Measurements from ENCODE around the gene TBX5.

Gene TBX5

GRCh38 chr12:114441545-114441944, 35.6 kb upstream of the TBX5 start:
- no peak overlapping the region for H3K4me3 Mint-ChIP-seq
- no peaks in the 10 kb centered on the region for H3K36me3 Mint-ChIP-seq (ENCODE audit: insufficient read depth)
- H3K4me1 Mint-ChIP-seq = no peaks in the 10 kb centered on the region
- no peak overlapping the region for H3K27ac Mint-ChIP-seq (ENCODE audit: low read depth)
- H3K27me3 Mint-ChIP-seq = peaks cover 93% of the 10 kb centered on the region
- DNase-seq (ENCODE audit: low spot score in 2 of 2) = no peak
- H3K9me3 Mint-ChIP-seq = no peaks in the 10 kb centered on the region
- ATAC-seq (replicated peaks; ENCODE audit: extremely low read depth, poor library complexity, severe bottlenecking) = no peak

- Mint-ChIP-seq H3K4me1 (no peaks in the 10 kb centered on the region), H3K27ac (ENCODE audit: low read depth) (no peak overlapping the region), H3K9me3 (no peaks in the 10 kb centered on the region), H3K27me3 (peaks cover 93% of the 10 kb centered on the region), H3K4me3 (no peak overlapping the region), H3K36me3 (ENCODE audit: insufficient read depth) (no peaks in the 10 kb centered on the region)
- DNase-seq (ENCODE audit: low spot score in 2 of 2) (no peak), ATAC-seq (replicated peaks; ENCODE audit: extremely low read depth, poor library complexity, severe bottlenecking) (no peak)
Measured at GRCh38 chr12:114441039-114441383, 35.1 kb upstream of the TBX5 start.

- H3K4me3 Mint-ChIP-seq = no peak overlapping the region
- no peak overlapping the region for H3K27ac Mint-ChIP-seq (ENCODE audit: low read depth)
- H3K9me3 Mint-ChIP-seq = no peaks in the 10 kb centered on the region
- H3K27me3 Mint-ChIP-seq = peaks cover 90% of the 10 kb centered on the region
- H3K4me1 Mint-ChIP-seq = no peaks in the 10 kb centered on the region
- DNase-seq (ENCODE audit: low spot score in 2 of 2) (no peak), ATAC-seq (replicated peaks; ENCODE audit: extremely low read depth, poor library complexity, severe bottlenecking) (no peak)
- no peaks in the 10 kb centered on the region for H3K36me3 Mint-ChIP-seq (ENCODE audit: insufficient read depth)
Measured at GRCh38 chr12:114440270-114441038, 34.5 kb upstream of the TBX5 start.

- ATAC-seq (replicated peaks; ENCODE audit: extremely low read depth, poor library complexity, severe bottlenecking) = no peak
- peaks cover 84% of the 10 kb centered on the region for H3K27me3 Mint-ChIP-seq
- no peak overlapping the region for H3K4me3 Mint-ChIP-seq
- no peaks in the 10 kb centered on the region for H3K9me3 Mint-ChIP-seq
- no peaks in the 10 kb centered on the region for H3K4me1 Mint-ChIP-seq
- DNase-seq (ENCODE audit: low spot score in 2 of 2) = no peak
- H3K27ac Mint-ChIP-seq (ENCODE audit: low read depth) = no peak overlapping the region
- no peaks in the 10 kb centered on the region for H3K36me3 Mint-ChIP-seq (ENCODE audit: insufficient read depth)
Measured at GRCh38 chr12:114439817-114440216, 33.9 kb upstream of the TBX5 start.

GRCh38 chr12:114439261-114439683, 33.3 kb upstream of the TBX5 start:
- no peaks in the 10 kb centered on the region for H3K9me3 Mint-ChIP-seq
- H3K27me3 Mint-ChIP-seq = peaks cover 84% of the 10 kb centered on the region
- ATAC-seq (replicated peaks; ENCODE audit: extremely low read depth, poor library complexity, severe bottlenecking) (no peak), DNase-seq (ENCODE audit: low spot score in 2 of 2) (no peak)
- H3K27ac Mint-ChIP-seq (ENCODE audit: low read depth) = no peak overlapping the region
- no peaks in the 10 kb centered on the region for H3K4me1 Mint-ChIP-seq
- H3K36me3 Mint-ChIP-seq (ENCODE audit: insufficient read depth) = no peaks in the 10 kb centered on the region
- no peak overlapping the region for H3K4me3 Mint-ChIP-seq

GRCh38 chr12:114438635-114439256, 32.8 kb upstream of the TBX5 start:
- Mint-ChIP-seq H3K9me3 (no peaks in the 10 kb centered on the region), H3K36me3 (ENCODE audit: insufficient read depth) (no peaks in the 10 kb centered on the region), H3K27ac (ENCODE audit: low read depth) (no peak overlapping the region), H3K4me1 (no peaks in the 10 kb centered on the region), H3K4me3 (no peak overlapping the region), H3K27me3 (peaks cover 84% of the 10 kb centered on the region)
- ATAC-seq (replicated peaks; ENCODE audit: extremely low read depth, poor library complexity, severe bottlenecking) (no peak), DNase-seq (ENCODE audit: low spot score in 2 of 2) (no peak)

- peaks cover 5% of the 10 kb centered on the region for H3K9me3 Mint-ChIP-seq
- no peak for ATAC-seq (replicated peaks; ENCODE audit: extremely low read depth, poor library complexity, severe bottlenecking)
- H3K27ac Mint-ChIP-seq (ENCODE audit: low read depth) = no peak overlapping the region
- H3K27me3 Mint-ChIP-seq = peaks cover 40% of the 10 kb centered on the region
- no peaks in the 10 kb centered on the region for H3K4me1 Mint-ChIP-seq
- DNase-seq (ENCODE audit: low spot score in 2 of 2) = no peak
- H3K36me3 Mint-ChIP-seq (ENCODE audit: insufficient read depth) = no peaks in the 10 kb centered on the region
- H3K4me3 Mint-ChIP-seq = no peak overlapping the region
Measured at GRCh38 chr12:114434341-114434740, 28.4 kb upstream of the TBX5 start.

- no peak overlapping the region for H3K4me3 Mint-ChIP-seq
- peaks cover 27% of the 10 kb centered on the region for H3K27me3 Mint-ChIP-seq
- H3K9me3 Mint-ChIP-seq = peaks cover 5% of the 10 kb centered on the region
- ATAC-seq (replicated peaks; ENCODE audit: extremely low read depth, poor library complexity, severe bottlenecking) (no peak), DNase-seq (ENCODE audit: low spot score in 2 of 2) (no peak)
- H3K27ac Mint-ChIP-seq (ENCODE audit: low read depth) = no peak overlapping the region
- no peaks in the 10 kb centered on the region for H3K36me3 Mint-ChIP-seq (ENCODE audit: insufficient read depth)
- no peaks in the 10 kb centered on the region for H3K4me1 Mint-ChIP-seq
Measured at GRCh38 chr12:114431902-114432301, 26.0 kb upstream of the TBX5 start.

- Mint-ChIP-seq H3K9me3 (peaks cover 5% of the 10 kb centered on the region), H3K36me3 (ENCODE audit: insufficient read depth) (no peaks in the 10 kb centered on the region), H3K27ac (ENCODE audit: low read depth) (no peak overlapping the region), H3K4me3 (no peak overlapping the region), H3K4me1 (no peaks in the 10 kb centered on the region), H3K27me3 (peaks cover 21% of the 10 kb centered on the region)
- DNase-seq (ENCODE audit: low spot score in 2 of 2) = no peak
- no peak for ATAC-seq (replicated peaks; ENCODE audit: extremely low read depth, poor library complexity, severe bottlenecking)
Measured at GRCh38 chr12:114430306-114430705, 24.4 kb upstream of the TBX5 start.

- no peak for ATAC-seq (replicated peaks; ENCODE audit: extremely low read depth, poor library complexity, severe bottlenecking)
- no peak for DNase-seq (ENCODE audit: low spot score in 2 of 2)
- Mint-ChIP-seq H3K27me3 (peaks cover 24% of the 10 kb centered on the region), H3K4me1 (no peaks in the 10 kb centered on the region), H3K9me3 (no peaks in the 10 kb centered on the region), H3K27ac (ENCODE audit: low read depth) (no peak overlapping the region), H3K36me3 (ENCODE audit: insufficient read depth) (peaks cover 1% of the 10 kb centered on the region), H3K4me3 (no peak overlapping the region)
Measured at GRCh38 chr12:114425031-114425626, 19.2 kb upstream of the TBX5 start.

GRCh38 chr12:114420944-114421335, 15.0 kb upstream of the TBX5 start:
- H3K27me3 Mint-ChIP-seq = peaks cover 45% of the 10 kb centered on the region
- H3K4me1 Mint-ChIP-seq = no peaks in the 10 kb centered on the region
- H3K36me3 Mint-ChIP-seq (ENCODE audit: insufficient read depth) = peaks cover 1% of the 10 kb centered on the region

GRCh38 chr12:114420182-114420943, 14.4 kb upstream of the TBX5 start:
- DNase-seq (ENCODE audit: low spot score in 2 of 2) (no peak), ATAC-seq (replicated peaks; ENCODE audit: extremely low read depth, poor library complexity, severe bottlenecking) (no peak)
- no peak overlapping the region for H3K4me3 Mint-ChIP-seq
- H3K36me3 Mint-ChIP-seq (ENCODE audit: insufficient read depth) = peaks cover 1% of the 10 kb centered on the region
- H3K27ac Mint-ChIP-seq (ENCODE audit: low read depth) = no peak overlapping the region
- no peaks in the 10 kb centered on the region for H3K4me1 Mint-ChIP-seq
- peaks cover 45% of the 10 kb centered on the region for H3K27me3 Mint-ChIP-seq
- peaks cover 6% of the 10 kb centered on the region for H3K9me3 Mint-ChIP-seq

More at GRCh38 chr12:114420944-114421335, 15.0 kb upstream of the TBX5 start:
- no peak for DNase-seq (ENCODE audit: low spot score in 2 of 2)
- Mint-ChIP-seq H3K4me3 (no peak overlapping the region), H3K9me3 (peaks cover 6% of the 10 kb centered on the region), H3K27ac (ENCODE audit: low read depth) (no peak overlapping the region)
- no peak for ATAC-seq (replicated peaks; ENCODE audit: extremely low read depth, poor library complexity, severe bottlenecking)
